Measurements from ENCODE around the gene CCDC14.
"Not testable (repeated sequence)": the region's sequence is repeated elsewhere in the genome, so short reads cannot be mapped to it uniquely, and the experiment has no call there.

Gene CCDC14

DNA sequence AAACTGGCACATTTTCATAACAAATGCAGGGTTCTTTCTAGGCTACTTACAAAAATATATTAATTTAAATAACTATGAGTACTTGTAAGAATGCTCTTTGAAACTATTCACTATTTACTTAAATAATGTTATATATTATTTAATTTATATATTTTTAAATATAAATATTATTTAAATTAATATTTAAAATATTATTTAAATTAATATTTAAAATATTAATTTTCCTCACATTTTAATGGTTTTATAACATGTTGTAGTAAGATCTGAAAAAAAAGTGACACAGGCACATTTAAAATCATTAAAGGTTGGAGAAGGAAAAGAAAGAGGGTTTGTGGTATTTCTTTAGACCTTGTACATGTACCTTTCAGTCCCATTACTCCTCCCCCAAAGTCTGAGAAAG lies 34.6 kb downstream of the CCDC14 start:
- no peak for FAIRE-seq
- DNase-seq (ENCODE audit: insufficient read length) = no peak

DNA sequence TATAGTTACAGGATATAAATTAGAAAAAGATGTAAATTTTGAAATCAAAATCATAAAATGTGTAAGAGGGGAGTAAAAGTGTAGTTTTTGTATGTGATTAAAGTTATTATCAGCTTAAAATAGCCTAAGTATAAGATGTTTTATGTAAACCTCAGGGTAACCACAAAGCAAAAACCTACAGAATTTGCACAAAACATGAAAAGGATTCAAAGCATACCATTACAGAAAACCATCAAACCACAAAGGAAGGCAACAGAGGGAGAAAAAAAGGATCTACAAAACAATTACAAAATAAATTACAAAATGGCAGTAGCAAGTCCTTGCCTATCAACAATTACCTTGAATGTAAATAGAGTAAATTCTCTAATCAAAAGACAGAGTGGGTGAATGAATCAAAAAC lies 40.2 kb downstream of the CCDC14 start:
- no peak for TF ChIP-seq POLR2AphosphoS5 (IDR thresholded peaks at IDR 0.05; ENCODE audit: low read depth, low read length)
- TF ChIP-seq TAF1 (IDR thresholded peaks at IDR 0.05; ENCODE audit: borderline replicate concordance, low read depth, low read length) = no peak
- TF ChIP-seq POLR2A (IDR thresholded peaks at IDR 0.05; ENCODE audit: low read depth, low read length) = no peak
- DNase-seq (ENCODE audit: insufficient read length) = no peak
- FAIRE-seq = no peak

More for the DNA sequence above, 34.6 kb downstream of the CCDC14 start:
- TF ChIP-seq POLR2A (IDR thresholded peaks at IDR 0.05; ENCODE audit: low read depth, low read length) (no peak), POLR2AphosphoS5 (IDR thresholded peaks at IDR 0.05; ENCODE audit: low read depth, low read length) (no peak), TAF1 (IDR thresholded peaks at IDR 0.05; ENCODE audit: borderline replicate concordance, low read depth, low read length) (no peak)

- FAIRE-seq (no peak), DNase-seq (ENCODE audit: insufficient read length) (no peak)
- no peak for TF ChIP-seq POLR2AphosphoS5 (IDR thresholded peaks at IDR 0.05; ENCODE audit: low read depth, low read length)
- TF ChIP-seq POLR2A (IDR thresholded peaks at IDR 0.05; ENCODE audit: low read depth, low read length) = no peak
- TF ChIP-seq TAF1 (IDR thresholded peaks at IDR 0.05; ENCODE audit: borderline replicate concordance, low read depth, low read length) = no peak
These were observed 40.6 kb downstream of the CCDC14 start for GRCh38 chr3:123920383-123920782.

DNA sequence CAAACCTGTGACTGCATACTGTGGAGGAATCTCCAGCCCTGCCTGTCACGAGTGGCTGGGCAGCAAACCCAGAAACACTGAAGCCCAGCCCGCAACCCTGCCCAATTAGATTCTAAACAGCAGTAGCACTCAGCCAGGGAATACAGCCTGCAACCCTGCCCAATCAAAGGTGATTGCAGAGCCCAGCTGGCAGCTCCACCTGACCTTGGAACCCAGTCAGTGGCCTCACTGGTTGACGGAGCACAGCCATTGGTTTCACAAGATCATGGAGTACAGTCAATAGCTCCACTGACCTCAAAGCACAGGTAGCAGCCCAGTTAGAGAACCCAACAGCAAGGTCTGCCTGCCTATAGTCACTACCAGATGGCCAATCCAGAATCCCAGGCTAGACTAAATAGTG lies 41.7 kb downstream of the CCDC14 start:
- FAIRE-seq (no peak), DNase-seq (ENCODE audit: insufficient read length) (no peak)
- no peak for TF ChIP-seq POLR2AphosphoS5 (IDR thresholded peaks at IDR 0.05; ENCODE audit: low read depth, low read length)
- TF ChIP-seq POLR2A (IDR thresholded peaks at IDR 0.05; ENCODE audit: low read depth, low read length) = no peak
- TF ChIP-seq TAF1 (IDR thresholded peaks at IDR 0.05; ENCODE audit: borderline replicate concordance, low read depth, low read length) = no peak

DNA sequence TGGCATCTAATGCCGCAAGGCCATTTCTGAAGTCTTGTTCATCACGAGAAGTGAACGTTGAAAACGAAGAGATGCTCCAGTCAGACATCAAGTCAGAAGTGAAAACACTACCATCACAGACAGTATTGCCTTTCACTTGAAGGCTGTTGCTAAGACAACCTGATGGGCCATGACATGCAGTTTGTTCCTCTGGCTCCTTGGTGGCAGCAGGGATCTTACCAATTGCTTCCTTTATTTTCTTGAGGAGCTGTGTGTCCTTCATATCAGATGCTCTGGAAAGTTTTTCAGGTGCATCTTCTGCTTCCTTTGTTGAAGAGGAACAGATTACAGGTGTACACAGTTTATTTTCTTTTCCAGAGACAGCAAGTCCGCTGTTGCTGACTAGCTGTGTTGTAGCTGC lies 46.2 kb downstream of the CCDC14 start:
- DNase-seq (ENCODE audit: insufficient read length) (no peak), FAIRE-seq (no peak)
- TF ChIP-seq POLR2A (IDR thresholded peaks at IDR 0.05; ENCODE audit: low read depth, low read length) = no peak
- no peak for TF ChIP-seq TAF1 (IDR thresholded peaks at IDR 0.05; ENCODE audit: borderline replicate concordance, low read depth, low read length)
- no peak for TF ChIP-seq POLR2AphosphoS5 (IDR thresholded peaks at IDR 0.05; ENCODE audit: low read depth, low read length)

GRCh38 chr3:123909785-123910184 lies 51.2 kb downstream of the CCDC14 start:
- FAIRE-seq (peak; percentile 36), DNase-seq (ENCODE audit: insufficient read length) (no peak)
- TF ChIP-seq POLR2A (IDR thresholded peaks at IDR 0.05; ENCODE audit: low read depth, low read length) = no peak
- no peak for TF ChIP-seq TAF1 (IDR thresholded peaks at IDR 0.05; ENCODE audit: borderline replicate concordance, low read depth, low read length)
- TF ChIP-seq POLR2AphosphoS5 (IDR thresholded peaks at IDR 0.05; ENCODE audit: low read depth, low read length) = no peak

- DNase-seq (ENCODE audit: insufficient read length) = no peak
- no peak for TF ChIP-seq TAF1 (IDR thresholded peaks at IDR 0.05; ENCODE audit: borderline replicate concordance, low read depth, low read length)
- no peak for TF ChIP-seq POLR2A (IDR thresholded peaks at IDR 0.05; ENCODE audit: low read depth, low read length)
- TF ChIP-seq POLR2AphosphoS5 (IDR thresholded peaks at IDR 0.05; ENCODE audit: low read depth, low read length) = no peak
- no peak for FAIRE-seq
These were observed 53.3 kb downstream of the CCDC14 start for GRCh38 chr3:123907720-123908119.

GRCh38 chr3:123899300-123899865 lies 61.6 kb downstream of the CCDC14 start:
- DNase-seq (ENCODE audit: insufficient read length) = no peak
- TF ChIP-seq POLR2A (IDR thresholded peaks at IDR 0.05; ENCODE audit: low read depth, low read length) = no peak
- no peak for TF ChIP-seq POLR2AphosphoS5 (IDR thresholded peaks at IDR 0.05; ENCODE audit: low read depth, low read length)
- TF ChIP-seq TAF1 (IDR thresholded peaks at IDR 0.05; ENCODE audit: borderline replicate concordance, low read depth, low read length) = no peak
- no peak for FAIRE-seq

DNA sequence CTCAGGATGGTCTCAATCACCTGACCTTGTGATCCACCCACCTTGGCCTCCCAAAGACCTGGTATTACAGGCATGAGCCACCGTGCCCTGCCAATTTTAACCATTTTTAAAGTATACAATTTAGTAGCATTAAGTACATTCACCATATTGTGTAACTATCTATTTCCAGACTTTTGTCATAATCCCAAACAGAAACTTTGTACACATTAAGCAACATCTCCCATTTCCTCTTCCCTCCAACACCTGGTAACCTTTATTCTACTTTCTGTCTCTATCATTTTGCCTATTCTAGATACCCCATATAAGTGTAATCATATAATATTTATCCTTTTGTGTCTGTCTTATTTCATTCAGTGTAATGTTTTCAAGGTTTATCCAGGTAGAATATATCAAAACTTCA lies 68.0 kb downstream of the CCDC14 start:
- DNase-seq (ENCODE audit: insufficient read length) = no peak
- no peak for TF ChIP-seq TAF1 (IDR thresholded peaks at IDR 0.05; ENCODE audit: borderline replicate concordance, low read depth, low read length)
- no peak for TF ChIP-seq POLR2A (IDR thresholded peaks at IDR 0.05; ENCODE audit: low read depth, low read length)
- no peak for FAIRE-seq

- DNase-seq (ENCODE audit: insufficient read length) (no peak), FAIRE-seq (no peak)
- no peak for TF ChIP-seq TAF1 (IDR thresholded peaks at IDR 0.05; ENCODE audit: borderline replicate concordance, low read depth, low read length)
- no peak for TF ChIP-seq POLR2AphosphoS5 (IDR thresholded peaks at IDR 0.05; ENCODE audit: low read depth, low read length)
- no peak for TF ChIP-seq POLR2A (IDR thresholded peaks at IDR 0.05; ENCODE audit: low read depth, low read length)
These were observed 68.8 kb downstream of the CCDC14 start for GRCh38 chr3:123892195-123892594.

DNA sequence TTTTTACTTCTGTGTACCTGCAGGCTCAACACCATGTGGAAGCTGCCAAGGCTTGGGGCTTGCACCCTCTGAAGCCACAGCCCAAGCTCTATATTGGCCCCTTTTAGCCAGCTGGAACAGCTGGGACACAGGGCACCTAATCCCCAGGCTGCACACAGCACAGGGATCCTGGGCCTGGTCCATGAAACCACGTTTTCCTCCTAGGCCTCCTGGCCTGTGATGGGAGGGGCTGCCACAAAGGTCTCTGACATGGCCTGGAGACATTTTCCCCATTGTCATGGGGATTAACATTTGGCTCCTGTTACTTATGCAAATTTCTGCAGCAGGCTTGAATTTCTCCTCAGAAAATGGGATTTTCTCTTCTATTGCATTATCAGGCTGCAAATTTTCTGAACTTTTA lies 70.0 kb downstream of the CCDC14 start:
- not testable (repeated sequence) for DNase-seq (ENCODE audit: insufficient read length); FAIRE-seq

GRCh38 chr3:123890162-123890561 lies 70.9 kb downstream of the CCDC14 start:
- FAIRE-seq = not testable (repeated sequence)

GRCh38 chr3:123884993-123885392 lies 76.0 kb downstream of the CCDC14 start:
- TF ChIP-seq POLR2AphosphoS5 (IDR thresholded peaks at IDR 0.05; ENCODE audit: low read depth, low read length) = no peak
- DNase-seq (ENCODE audit: insufficient read length) = no peak
- FAIRE-seq = no peak

More at GRCh38 chr3:123890162-123890561, 70.9 kb downstream of the CCDC14 start:
- DNase-seq (ENCODE audit: insufficient read length) = not testable (repeated sequence)
